ENCODE measurements around the gene SLC10A7.

The SLC10A7 gene

GRCh38 chr4:146481246-146481645 is 40.5 kb downstream of the SLC10A7 start:
- Histone ChIP-seq H4K91ac (ENCODE audit: low read length) (no peak overlapping the region), H3K36me3 (ENCODE audit: control insufficient read depth in 1 of 2, insufficient read depth in 2 of 2, low read depth in 1 of 2, low read length in 2 of 2) (peaks cover 0 to 8% of the 10 kb centered on the region in 2 experiments), H2AK5ac (ENCODE audit: low read length, severe bottlenecking) (no peak overlapping the region), H2BK15ac (ENCODE audit: low read depth, poor library complexity, severe bottlenecking) (no peak overlapping the region), H2BK120ac (ENCODE audit: low read depth, low read length) (no peak overlapping the region), H3K4me2 (ENCODE audit: low read length, poor library complexity, severe bottlenecking) (no peak overlapping the region), H3K4me1 (ENCODE audit: control insufficient read depth, insufficient read depth, low read depth, low read length) (no peaks in the 10 kb centered on the region), H3K14ac (ENCODE audit: low read length in 2 of 2) (no peak overlapping the region), H3K9me3 (ENCODE audit: control insufficient read depth, low read length) (peaks cover 33% of the 10 kb centered on the region), H3K9ac (ENCODE audit: low read length) (no peak overlapping the region), H2BK12ac (ENCODE audit: low read length in 2 of 2) (no peak overlapping the region), H3K27me3 (ENCODE audit: control insufficient read depth in 1 of 2, insufficient read depth in 1 of 2, low read length in 2 of 2) (no peaks in the 10 kb centered on the region), H4K8ac (ENCODE audit: low read length) (no peak overlapping the region), H3K4ac (ENCODE audit: low read depth in 1 of 2, low read length in 2 of 2) (no peak overlapping the region), H2BK5ac (ENCODE audit: low read depth, low read length, poor library complexity, severe bottlenecking) (no peak overlapping the region), H3K27ac (ENCODE audit: low read length, poor library complexity, severe bottlenecking) (no peak overlapping the region), H3K4me3 (ENCODE audit: insufficient read depth in 1 of 2, low read depth in 1 of 2, low read length in 2 of 2) (no peak overlapping the region), H2AFZ (ENCODE audit: low read depth, low read length) (no peak overlapping the region), H3K79me1 (replicated peaks; ENCODE audit: low read length, poor library complexity, severe bottlenecking) (peaks cover 13% of the 10 kb centered on the region), H3K18ac (ENCODE audit: low read depth in 1 of 2, low read length in 2 of 2) (no peak overlapping the region), H3K23ac (ENCODE audit: low read length in 2 of 2) (no peak overlapping the region)
- DNase-seq = no peak
- WGBS = 86% methylated on average over 3 of the region's 3 CpGs

DNA sequence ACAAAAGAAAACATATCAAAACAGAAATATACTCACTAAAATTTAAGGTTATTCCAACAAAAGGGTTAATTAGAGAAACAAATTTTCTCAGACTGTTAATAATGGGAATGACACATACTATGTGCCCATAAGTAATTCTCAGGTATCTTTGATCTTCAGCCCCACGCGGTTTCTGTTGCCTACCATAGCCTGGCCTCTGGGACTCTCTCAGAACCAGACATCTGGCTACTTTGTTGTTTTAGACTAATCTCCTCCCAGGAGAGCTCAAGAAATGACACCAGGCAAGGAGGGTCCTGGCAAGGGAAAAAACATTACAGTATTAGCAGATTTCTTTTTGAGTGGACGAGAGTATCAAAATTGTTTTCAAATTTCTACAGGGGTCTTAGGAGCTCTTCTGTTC is 43.7 kb downstream of the SLC10A7 start:
- H2AFZ ChIP-seq (ENCODE audit: low read depth, low read length) = no peak overlapping the region
- WGBS = 51% methylated on average over 3 of the region's 3 CpGs
- no peak overlapping the region for H3K4ac ChIP-seq (ENCODE audit: low read depth in 1 of 2, low read length in 2 of 2)

DNA sequence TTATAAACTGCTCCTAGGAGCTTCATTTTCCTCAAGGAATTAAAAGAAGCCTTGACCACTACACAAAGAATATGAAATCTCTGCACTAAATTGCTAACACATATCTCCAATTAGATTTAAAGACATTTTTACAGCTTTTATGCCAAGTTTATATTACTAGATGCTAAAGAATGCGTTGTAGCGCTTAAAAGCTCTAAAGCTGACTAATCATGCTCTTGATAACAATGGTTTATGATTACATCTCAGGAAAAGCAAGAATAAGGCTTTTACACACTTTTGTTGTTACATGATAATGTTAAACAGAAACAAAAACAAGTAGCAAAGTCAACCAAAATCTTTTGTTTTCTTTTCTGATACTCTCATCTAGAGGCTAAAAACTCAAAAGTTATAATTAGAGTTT is 44.7 kb downstream of the SLC10A7 start:
- Histone ChIP-seq H3K23ac (ENCODE audit: low read length in 2 of 2) (no peak overlapping the region), H2BK12ac (ENCODE audit: low read length in 2 of 2) (no peak overlapping the region), H2BK15ac (ENCODE audit: low read depth, poor library complexity, severe bottlenecking) (no peak overlapping the region), H2AK5ac (ENCODE audit: low read length, severe bottlenecking) (no peak overlapping the region), H3K27ac (ENCODE audit: low read length, poor library complexity, severe bottlenecking) (no peak overlapping the region), H3K79me1 (replicated peaks; ENCODE audit: low read length, poor library complexity, severe bottlenecking) (peaks cover 12% of the 10 kb centered on the region), H3K9ac (ENCODE audit: low read length) (no peak overlapping the region), H3K4me2 (ENCODE audit: low read length, poor library complexity, severe bottlenecking) (no peak overlapping the region), H3K4me3 (ENCODE audit: insufficient read depth in 1 of 2, low read depth in 1 of 2, low read length in 2 of 2) (no peak overlapping the region), H3K4me1 (ENCODE audit: control insufficient read depth, insufficient read depth, low read depth, low read length) (no peaks in the 10 kb centered on the region), H2BK5ac (ENCODE audit: low read depth, low read length, poor library complexity, severe bottlenecking) (no peak overlapping the region), H3K9me3 (ENCODE audit: control insufficient read depth, low read length) (peaks cover 8% of the 10 kb centered on the region), H3K14ac (ENCODE audit: low read length in 2 of 2) (no peak overlapping the region), H3K36me3 (ENCODE audit: control insufficient read depth in 1 of 2, insufficient read depth in 2 of 2, low read depth in 1 of 2, low read length in 2 of 2) (peaks cover 0 to 8% of the 10 kb centered on the region in 2 experiments), H3K18ac (ENCODE audit: low read depth in 1 of 2, low read length in 2 of 2) (no peak overlapping the region), H3K4ac (ENCODE audit: low read depth in 1 of 2, low read length in 2 of 2) (no peak overlapping the region), H2BK120ac (ENCODE audit: low read depth, low read length) (no peak overlapping the region), H2AFZ (ENCODE audit: low read depth, low read length) (no peak overlapping the region), H4K91ac (ENCODE audit: low read length) (no peak overlapping the region), H3K27me3 (ENCODE audit: control insufficient read depth in 1 of 2, insufficient read depth in 1 of 2, low read length in 2 of 2) (no peaks in the 10 kb centered on the region), H4K8ac (ENCODE audit: low read length) (no peak overlapping the region)
- peak; percentile 28 for DNase-seq
- no CpG with 5 or more reads among the region's 2 CpGs for WGBS

More for the DNA sequence above, 43.7 kb downstream of the SLC10A7 start:
- no peak overlapping the region for H3K4me2 ChIP-seq (ENCODE audit: low read length, poor library complexity, severe bottlenecking)
- no peaks in the 10 kb centered on the region for H3K4me1 ChIP-seq (ENCODE audit: control insufficient read depth, insufficient read depth, low read depth, low read length)
- no peak overlapping the region for H3K18ac ChIP-seq (ENCODE audit: low read depth in 1 of 2, low read length in 2 of 2)
- H3K79me1 ChIP-seq (replicated peaks; ENCODE audit: low read length, poor library complexity, severe bottlenecking) = peaks cover 12% of the 10 kb centered on the region
- no peak overlapping the region for H2BK5ac ChIP-seq (ENCODE audit: low read depth, low read length, poor library complexity, severe bottlenecking)
- H4K91ac ChIP-seq (ENCODE audit: low read length) = no peak overlapping the region
- no peak overlapping the region for H2BK15ac ChIP-seq (ENCODE audit: low read depth, poor library complexity, severe bottlenecking)
- H3K9me3 ChIP-seq (ENCODE audit: control insufficient read depth, low read length) = peaks cover 18% of the 10 kb centered on the region
- no peak overlapping the region for H2BK120ac ChIP-seq (ENCODE audit: low read depth, low read length)
- H3K9ac ChIP-seq (ENCODE audit: low read length) = no peak overlapping the region
- H4K8ac ChIP-seq (ENCODE audit: low read length) = no peak overlapping the region
- no peak for DNase-seq
- no peak overlapping the region for H2BK12ac ChIP-seq (ENCODE audit: low read length in 2 of 2)
- H3K27ac ChIP-seq (ENCODE audit: low read length, poor library complexity, severe bottlenecking) = no peak overlapping the region
- no peaks in the 10 kb centered on the region for H3K27me3 ChIP-seq (ENCODE audit: control insufficient read depth in 1 of 2, insufficient read depth in 1 of 2, low read length in 2 of 2)
- no peak overlapping the region for H3K23ac ChIP-seq (ENCODE audit: low read length in 2 of 2)
- H3K36me3 ChIP-seq (ENCODE audit: control insufficient read depth in 1 of 2, insufficient read depth in 2 of 2, low read depth in 1 of 2, low read length in 2 of 2) = peaks cover 0 to 8% of the 10 kb centered on the region in 2 experiments
- H2AK5ac ChIP-seq (ENCODE audit: low read length, severe bottlenecking) = no peak overlapping the region
- no peak overlapping the region for H3K4me3 ChIP-seq (ENCODE audit: insufficient read depth in 1 of 2, low read depth in 1 of 2, low read length in 2 of 2)
- H3K14ac ChIP-seq (ENCODE audit: low read length in 2 of 2) = no peak overlapping the region

DNA sequence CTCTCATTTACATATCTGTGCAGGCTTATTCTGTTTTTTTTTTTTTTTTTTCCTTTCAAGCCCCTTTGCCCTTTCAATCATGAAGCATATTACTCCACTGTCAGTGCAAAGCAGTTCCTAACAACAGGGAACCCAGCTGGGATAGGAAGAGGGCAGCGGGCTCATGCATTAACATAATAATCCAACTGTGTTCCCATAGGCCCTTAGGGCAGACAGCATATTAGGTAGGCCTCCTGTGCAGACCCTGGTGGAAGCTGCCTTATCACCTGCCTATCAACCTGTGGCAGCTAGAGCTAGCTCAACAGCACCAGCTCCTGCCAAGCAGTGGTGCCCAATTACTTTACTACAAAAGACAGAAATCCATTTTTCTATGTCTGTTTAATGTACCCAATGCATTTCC is 49.3 kb downstream of the SLC10A7 start:
- Histone ChIP-seq H3K9me3 (ENCODE audit: control insufficient read depth, low read length) (no peaks in the 10 kb centered on the region), H3K36me3 (ENCODE audit: control insufficient read depth in 1 of 2, insufficient read depth in 2 of 2, low read depth in 1 of 2, low read length in 2 of 2) (no peaks in the 10 kb centered on the region), H3K27ac (ENCODE audit: low read length, poor library complexity, severe bottlenecking) (no peak overlapping the region), H2BK15ac (ENCODE audit: low read depth, poor library complexity, severe bottlenecking) (no peak overlapping the region), H4K8ac (ENCODE audit: low read length) (no peak overlapping the region), H3K9ac (ENCODE audit: low read length) (no peak overlapping the region), H3K4ac (ENCODE audit: low read depth in 1 of 2, low read length in 2 of 2) (no peak overlapping the region), H3K4me3 (ENCODE audit: insufficient read depth in 1 of 2, low read depth in 1 of 2, low read length in 2 of 2) (no peak overlapping the region), H3K79me1 (replicated peaks; ENCODE audit: low read length, poor library complexity, severe bottlenecking) (peaks cover 5% of the 10 kb centered on the region), H3K14ac (ENCODE audit: low read length in 2 of 2) (no peak overlapping the region), H2BK12ac (ENCODE audit: low read length in 2 of 2) (no peak overlapping the region), H2BK5ac (ENCODE audit: low read depth, low read length, poor library complexity, severe bottlenecking) (no peak overlapping the region), H2AFZ (ENCODE audit: low read depth, low read length) (no peak overlapping the region), H3K18ac (ENCODE audit: low read depth in 1 of 2, low read length in 2 of 2) (no peak overlapping the region), H2AK5ac (ENCODE audit: low read length, severe bottlenecking) (no peak overlapping the region), H3K4me2 (ENCODE audit: low read length, poor library complexity, severe bottlenecking) (no peak overlapping the region), H3K27me3 (ENCODE audit: control insufficient read depth in 1 of 2, insufficient read depth in 1 of 2, low read length in 2 of 2) (no peaks in the 10 kb centered on the region), H2BK120ac (ENCODE audit: low read depth, low read length) (no peak overlapping the region), H3K4me1 (ENCODE audit: control insufficient read depth, insufficient read depth, low read depth, low read length) (peaks cover 2% of the 10 kb centered on the region), H4K91ac (ENCODE audit: low read length) (no peak overlapping the region), H3K23ac (ENCODE audit: low read length in 2 of 2) (no peak overlapping the region)
- 31% methylated on average over 1 of the region's 1 CpG for WGBS
- no peak for DNase-seq

Measured in mesenchymal stem cell (in vitro differentiated cells and primary cell).